GM19395 (cell line): ENCODE data around the gene TBL1X.
A peak's percentile ranks its signal among the peaks of the same experiment; 100 is the strongest.

Experiments
- ATAC-seq: cut with Tn5 transposase; IDR thresholded peaks from one replicate; pipeline ENCODE4 v1.9.1; 2021; ENCODE audit warnings: mild to moderate bottlenecking, moderate library complexity; ENCODE audit not compliant: unreplicated experiment

TBL1X gene

DNA sequence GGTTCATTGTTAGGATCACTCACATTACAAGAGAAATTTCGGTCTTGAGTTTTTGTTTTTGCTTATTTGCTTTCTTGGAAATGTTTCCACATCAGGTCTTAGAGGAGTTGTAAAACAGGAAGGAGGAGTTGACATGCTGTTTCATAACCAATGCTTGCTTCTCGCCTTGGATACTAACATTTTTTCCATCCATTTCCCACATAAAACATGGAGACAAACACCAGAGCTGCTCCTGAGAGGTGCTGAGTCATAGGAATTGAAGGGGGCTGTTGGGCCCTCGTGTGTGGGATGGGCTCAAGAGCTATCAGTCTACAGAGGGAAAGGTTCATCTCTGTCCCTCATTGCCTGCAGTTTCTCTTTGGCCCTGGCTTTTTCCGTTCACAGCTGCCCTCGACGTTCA is 29.9 kb downstream of the TBL1X start:
- no peak for ATAC-seq

DNA sequence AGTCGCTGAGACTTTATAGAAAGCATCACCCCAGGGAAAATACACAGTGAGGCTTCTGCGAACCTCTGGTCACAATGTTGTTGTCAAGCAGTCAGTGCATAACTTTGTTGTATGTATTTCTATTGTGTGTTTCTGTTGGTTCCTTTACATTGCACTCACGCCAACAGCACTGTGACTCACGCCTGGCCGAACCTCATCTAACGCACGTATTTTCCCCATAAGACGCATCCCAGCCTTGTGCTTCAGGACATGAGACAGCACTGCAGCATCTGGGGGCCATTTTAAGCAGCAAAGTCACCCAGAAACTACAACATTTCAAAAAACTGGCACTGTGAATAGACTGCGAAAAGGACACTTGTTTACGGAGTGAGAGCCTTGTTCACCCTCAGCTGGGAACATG is 30.6 kb downstream of the TBL1X start:
- no peak for ATAC-seq

DNA sequence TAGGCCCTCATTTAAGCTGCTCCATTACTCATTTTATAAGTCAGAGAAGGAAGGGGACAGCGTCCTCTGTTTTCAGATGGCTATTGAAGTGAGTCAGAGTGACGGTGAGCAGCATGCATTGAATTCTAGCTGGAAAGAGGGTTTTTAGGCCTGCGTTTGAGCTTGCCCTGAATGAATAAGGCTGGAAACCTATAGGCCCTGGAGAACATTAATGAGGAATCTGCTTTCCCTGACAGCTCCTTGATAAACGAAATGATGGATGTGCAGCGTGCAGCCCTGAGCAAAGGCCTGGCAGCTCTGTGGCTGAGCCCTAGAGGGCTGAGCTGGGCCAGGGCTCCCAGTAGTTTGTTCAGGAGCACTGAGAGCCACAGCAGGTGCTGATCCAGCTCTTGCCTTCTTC is 33.4 kb downstream of the TBL1X start:
- ATAC-seq, result no peak

DNA sequence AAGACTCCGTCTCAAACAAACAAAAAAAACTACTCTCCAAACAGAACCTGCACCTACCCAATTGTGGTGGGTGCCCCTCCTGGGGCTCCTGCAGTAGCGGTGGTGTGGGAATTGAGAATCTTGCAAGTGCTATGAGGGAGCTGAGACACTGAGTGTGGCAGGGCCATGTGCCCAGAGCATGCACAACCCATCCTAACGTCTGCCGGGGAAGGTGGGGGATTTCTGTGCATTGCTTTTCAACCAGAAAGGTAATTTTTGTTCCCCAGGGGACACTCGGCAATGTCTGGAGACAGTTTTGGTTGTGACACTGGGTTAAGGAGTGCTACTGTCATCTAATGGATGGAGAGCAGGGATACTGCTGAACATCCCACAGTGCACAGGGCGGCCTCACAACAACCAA is 35.7 kb downstream of the TBL1X start:
- ATAC-seq, result no peak

DNA sequence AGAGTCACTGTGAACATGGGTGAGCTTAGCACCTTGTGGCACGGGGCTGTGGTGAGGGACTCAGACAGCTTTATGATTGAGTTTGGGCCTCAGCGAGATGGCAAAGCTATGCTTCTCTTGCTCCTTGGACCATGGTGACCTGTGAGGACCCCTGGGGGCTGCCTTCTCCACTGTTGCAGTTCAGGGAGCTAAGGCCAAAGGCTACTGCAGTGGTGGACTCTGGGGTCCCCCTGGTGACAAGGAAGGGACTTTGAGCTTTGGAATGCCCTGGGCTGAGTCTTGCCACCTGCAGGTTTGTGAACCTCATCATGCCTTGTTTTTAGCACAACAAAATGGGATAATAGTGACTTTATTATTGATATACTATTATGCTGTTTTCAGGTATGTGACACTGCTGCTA is 36.5 kb downstream of the TBL1X start:
- ATAC-seq, result no peak

DNA sequence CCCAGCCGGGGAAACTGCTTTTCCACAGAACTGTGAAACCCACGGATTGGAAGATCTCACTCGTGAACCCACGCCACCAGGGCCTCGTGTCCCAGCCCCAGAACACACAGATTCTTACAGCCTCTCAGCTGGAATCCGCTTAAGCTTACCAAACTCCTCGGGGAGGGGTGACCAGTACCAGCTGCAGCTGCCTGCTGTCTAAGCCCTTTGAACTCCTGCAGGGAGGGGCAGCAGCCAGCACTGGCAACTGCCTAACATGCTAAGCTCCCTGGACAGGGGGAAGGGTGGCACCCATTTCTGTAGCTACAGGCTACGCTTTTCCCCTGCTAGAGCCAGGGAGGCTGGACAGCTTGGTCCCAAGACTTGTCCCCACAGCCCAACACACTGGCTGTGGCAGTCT is 38.4 kb downstream of the TBL1X start:
- ATAC-seq, result no peak

DNA sequence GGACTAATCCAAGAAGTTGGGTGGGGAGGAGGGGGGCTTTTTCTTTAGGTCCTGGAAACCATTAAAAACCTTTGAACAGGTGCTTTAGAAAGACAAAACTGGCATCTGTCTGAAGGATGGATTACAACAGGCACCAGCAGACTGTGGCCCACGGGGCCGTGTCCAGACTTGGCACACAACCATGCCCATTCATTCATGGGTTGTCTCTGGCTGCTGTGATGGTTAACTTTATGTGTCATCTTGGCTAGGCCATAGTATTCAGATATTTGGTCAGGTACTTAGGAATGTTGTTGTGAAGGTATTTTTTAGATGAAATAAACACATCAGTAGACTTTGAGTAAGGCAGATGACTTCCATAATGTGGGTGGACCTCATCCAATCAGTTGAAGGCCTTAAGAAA is 45.5 kb downstream of the TBL1X start:
- no peak for ATAC-seq

DNA sequence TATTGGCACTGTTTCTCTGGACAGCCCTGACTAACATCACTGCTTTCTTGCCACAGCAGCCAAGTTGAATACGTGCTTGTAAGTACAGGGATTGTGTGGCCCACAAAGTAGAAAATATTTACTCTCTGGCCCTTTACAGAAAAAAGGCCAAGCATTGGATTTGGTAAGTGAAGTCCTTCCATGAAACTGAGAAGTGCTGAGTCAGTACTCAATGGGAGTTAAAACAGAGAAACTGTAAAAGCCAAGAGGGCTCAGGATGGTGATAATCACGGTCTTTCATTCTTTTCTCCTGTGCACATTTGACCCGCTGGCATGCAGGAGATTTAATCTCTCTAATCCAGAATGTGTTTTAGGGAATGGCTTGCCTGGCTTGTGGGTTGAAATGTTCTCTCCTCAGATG is 46.1 kb downstream of the TBL1X start:
- no peak for ATAC-seq

DNA sequence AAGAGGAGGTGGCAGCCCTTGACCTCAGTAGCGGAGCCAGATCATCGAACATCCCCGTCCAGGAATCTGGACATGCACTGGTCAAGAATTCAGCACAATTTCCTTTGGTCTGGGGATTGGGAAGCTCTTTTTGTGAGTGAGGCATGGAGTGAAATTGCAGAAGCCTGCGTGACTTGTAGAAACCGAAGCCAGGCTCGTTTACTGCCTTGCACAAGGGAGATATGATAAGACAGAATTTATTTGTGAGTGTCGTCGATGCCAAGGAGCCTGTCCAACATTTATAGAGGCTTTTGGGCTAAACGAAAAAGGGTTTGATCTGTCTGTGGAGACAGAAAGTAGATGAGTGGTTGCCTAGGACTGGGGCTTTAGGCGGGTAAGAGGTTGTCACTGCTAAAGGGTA is 50.6 kb downstream of the TBL1X start:
- ATAC-seq, result no peak

DNA sequence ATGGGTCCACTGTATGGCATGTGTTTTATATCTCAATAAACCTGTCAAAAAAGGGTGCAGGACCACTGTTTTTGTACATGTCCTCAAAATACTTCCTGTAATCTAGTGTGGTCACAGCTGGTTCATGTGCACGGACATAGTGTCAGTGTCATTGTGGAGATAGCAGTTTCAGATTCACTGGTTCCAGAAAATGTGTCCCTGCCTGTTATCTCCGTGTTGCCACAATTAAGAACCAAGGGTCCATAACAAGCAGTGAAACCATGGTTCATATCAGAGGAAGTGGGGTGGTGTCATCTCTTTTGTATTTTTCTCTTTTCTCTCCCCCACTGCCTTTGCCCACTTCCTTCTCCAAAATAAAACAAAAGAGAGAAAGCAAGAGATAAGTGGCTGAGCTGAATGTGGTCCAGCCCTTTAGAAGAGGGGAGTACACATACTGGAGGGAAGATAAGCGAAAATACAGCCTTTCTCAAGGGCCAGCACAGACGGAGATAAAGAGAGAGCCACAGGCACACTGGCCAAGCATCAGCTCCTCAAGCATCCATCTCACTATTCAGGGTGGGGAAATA is 51.2 kb downstream of the TBL1X start:
- ATAC-seq, result peak; percentile 65

DNA sequence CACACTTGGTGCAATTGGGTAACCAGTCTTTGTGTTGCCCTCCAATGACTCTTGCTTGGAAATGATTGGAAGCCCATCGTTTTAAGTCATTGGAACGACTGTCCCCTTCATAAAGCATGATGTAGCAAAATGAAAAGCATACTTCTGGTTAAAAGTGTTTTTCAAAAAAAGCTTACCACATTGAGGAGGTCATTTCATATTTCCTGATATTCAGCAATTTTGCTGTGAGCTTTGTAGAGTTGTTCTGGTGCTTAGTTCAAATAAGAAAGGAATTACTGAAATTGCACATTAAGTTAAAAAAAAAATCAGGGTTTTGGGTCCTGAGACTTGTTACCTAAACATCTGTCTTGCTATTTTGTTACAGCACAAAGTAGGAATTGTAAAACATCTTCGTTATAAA is 51.8 kb downstream of the TBL1X start:
- no peak for ATAC-seq

DNA sequence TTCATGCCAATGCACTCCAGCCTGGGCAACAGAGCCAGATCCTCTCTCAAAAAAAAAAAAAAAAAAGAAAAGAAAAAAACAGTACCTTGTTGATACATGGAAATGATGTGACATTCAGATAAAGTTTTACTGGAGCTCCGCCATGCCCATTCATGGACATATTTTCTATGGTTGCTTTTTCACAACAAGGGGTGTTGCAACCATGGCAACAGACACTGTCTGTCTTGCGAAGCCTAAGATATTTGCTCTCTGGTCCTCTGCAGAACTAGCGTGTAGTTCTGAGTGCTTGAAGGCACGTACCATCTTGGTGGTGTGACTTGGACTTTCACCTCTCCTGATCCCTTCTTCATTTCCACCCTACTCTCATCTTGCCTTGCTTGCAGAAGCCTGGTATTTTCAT is 53.2 kb downstream of the TBL1X start:
- no peak for ATAC-seq

DNA sequence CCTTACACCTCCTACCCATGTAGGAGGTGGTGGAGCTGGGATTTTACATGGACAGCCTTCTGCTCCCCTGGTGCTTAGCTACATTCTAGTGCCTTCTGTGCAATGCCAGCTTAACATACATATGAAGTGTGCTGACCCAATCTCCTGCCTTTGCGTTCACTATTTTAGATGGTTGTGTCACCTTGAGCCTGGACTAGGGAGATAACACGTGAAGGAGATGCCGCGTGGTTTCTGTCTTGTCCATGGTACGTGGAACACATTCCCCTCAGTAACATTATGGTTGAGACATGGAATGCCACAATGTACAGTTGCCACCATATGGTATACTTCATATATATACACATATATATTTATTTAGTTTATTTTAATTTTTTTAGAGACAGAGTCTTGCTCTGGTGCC is 54.0 kb downstream of the TBL1X start:
- ATAC-seq, result no peak

DNA sequence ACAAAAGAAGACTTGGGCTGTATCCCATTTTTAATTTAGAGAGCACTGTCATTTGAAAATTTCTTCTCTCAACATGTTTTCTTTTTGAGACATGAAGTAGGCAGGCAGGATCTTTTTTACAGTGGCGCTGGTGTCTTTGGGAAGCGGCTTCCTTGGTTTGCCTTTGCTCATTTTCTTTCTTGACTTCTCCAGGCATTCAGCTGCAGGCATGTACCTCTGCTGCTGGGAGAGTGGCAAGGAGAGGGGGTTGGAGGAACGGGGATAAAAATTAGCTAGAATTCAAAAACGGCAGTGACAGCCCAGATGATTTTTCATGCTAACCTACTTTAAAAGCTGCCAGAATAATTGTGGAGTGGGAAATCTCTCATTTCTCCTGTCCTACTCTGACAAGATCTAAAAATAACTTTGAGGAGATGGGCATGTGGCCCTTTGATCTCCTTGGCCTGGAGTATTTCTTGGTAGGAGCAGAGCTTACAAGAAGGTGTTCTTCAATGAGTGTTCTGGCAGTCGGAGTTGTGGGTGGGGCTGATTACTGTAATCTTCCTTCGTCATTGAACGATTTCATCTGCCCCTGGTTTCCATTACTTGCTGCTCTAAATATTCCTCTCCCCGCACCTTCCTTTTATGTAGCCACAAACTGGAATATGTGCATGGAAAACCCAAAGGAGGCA is 54.8 kb downstream of the TBL1X start:
- no peak for ATAC-seq

DNA sequence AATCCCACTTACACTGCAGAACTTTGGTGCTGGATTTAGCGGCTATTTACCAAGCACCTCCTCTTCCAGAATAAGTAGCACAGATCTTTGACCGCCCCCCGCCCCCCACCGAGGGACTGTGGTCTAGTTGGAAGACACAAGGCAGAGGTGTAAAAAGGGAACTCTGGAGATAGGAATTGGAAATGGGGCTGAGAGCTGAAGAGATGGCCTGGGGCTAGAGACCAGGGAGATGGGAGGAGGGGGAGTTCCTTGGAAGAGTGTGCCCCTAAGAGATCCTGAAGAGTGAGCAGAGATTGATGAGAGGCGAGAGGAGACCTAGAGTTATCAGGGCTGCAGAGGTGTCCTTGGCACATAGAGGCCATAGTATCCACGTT is 55.3 kb downstream of the TBL1X start:
- no peak for ATAC-seq

DNA sequence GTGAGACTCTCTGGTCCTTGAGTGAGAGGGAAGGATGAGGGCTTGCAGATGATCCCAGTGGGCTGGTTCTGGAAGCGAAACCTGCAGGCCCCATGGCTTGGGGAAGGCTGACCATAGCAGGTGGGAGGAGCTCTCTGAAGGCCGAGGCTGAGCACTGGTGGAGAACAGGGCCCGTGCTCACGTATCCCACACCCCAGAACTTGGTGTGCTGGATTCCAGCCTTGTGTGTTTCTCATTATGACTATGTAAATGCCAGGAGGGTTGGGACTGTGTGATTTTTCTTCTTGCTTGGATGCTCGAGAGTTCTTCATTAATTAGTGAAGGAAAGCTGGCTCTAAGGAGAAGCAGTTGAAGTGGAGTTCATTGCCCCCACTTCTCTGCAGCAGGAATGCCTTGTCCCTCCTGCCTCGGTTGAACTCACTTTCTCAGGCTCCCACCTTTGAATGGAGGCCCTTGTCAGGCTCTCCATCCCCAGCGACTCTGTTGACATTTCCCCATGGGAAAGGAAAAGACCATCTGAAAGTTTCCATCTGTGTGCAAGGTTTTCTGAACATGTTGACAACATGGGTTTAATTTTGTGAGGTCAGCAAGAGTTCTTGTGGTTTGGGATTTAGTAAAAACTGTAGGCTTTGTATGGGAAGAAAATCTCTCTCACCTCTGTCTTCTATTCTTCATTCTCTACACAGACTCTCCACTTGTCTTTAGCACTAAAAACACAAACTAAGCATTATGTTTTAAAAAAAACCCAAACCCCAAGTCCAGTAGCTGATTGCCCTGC is 57.7 kb downstream of the TBL1X start:
- no peak for ATAC-seq

DNA sequence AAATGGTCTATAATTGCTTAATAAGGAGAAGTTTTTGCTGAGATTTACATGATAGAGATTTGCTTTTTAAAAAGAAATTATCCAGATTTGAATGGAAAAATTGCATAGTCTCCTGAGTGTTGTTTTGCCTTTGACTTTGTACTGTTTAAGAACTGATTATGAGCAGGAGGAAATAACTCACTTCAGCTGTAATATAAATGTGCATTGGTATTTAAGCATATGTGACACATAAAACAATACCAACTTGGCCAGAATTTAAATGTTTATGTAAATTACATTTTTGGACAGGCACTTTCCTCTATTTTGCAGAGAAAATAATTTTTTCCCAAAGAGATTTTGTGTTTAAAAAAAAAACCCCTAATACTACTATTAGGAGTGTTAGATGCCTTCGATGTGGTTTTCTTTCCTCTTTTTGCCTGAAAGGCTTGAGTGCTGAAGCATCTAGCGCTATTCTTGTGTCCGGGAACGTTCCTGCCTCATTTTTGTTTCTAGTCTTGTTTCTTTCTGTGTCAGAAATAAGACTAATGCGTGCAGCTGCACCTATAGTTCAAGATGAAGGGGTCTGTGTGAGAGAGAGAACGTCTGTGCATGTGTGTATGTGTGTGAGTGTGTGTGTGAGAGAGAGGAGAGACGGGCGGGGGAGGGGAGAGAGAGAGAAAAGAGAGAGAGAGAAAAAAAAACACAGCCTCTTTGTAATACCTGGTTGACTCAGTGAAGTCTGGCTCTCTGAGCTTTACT is 60.8 kb downstream of the TBL1X start:
- ATAC-seq, result peak; percentile 46

DNA sequence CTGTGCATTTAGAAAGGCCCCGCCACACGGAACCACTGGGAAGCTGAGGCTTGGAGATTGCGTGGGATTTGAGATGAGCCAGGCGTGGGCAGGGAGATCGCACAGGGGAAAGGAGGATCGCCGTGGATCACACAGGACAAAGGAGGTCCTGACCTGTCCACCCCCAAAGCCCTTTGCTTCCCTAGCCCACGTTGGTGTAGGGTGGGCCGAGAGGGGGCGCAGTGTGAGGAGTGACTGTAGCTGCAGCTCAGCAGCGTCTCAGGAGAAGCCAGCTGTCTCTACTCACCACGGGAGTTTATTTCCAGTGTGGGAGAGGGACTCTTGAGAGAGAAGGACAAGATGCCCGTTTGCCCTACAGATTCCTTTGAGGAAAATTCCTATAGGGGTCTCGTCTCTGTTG is 62.1 kb downstream of the TBL1X start:
- ATAC-seq, result no peak

DNA sequence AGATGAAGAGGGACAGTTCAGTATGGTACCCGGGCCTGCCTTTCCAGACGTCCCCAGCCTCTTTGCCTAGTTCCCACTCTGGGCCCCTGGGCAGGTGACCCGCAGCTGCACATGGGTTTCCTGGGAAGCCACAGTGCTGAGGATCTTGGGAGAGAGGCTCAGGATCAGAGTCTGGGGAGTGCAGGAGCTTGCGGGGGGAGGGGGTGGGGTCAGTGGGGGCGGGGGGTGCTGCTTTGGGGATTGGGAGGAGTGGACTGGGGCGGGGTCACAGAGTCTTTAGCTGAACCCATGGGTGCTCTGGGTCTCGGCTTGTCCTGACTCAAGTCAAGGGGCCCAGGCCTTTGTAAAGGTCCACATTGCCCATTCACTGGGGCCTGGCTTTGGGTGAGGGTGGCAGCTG is 63.6 kb downstream of the TBL1X start:
- no peak for ATAC-seq

DNA sequence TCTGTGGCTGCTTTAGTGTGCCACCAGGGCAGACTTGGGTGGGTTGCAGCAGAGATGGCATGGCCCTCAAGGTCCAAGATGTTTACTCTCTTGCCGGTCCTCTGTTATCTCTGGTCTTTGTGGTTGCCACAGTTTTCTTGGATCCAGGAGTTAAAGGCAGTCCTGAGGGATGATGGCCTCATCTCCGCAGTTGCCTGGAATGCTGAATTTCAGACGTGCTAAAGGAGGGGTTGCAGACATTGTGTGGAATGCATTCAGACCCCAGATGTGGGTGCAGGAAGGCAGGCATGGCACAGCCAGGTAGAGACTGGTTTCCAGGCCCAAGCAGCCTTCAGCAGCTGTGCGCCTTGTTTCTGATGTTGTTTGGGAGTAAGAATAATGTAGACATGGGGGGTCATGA is 64.4 kb downstream of the TBL1X start:
- ATAC-seq, result no peak

DNA sequence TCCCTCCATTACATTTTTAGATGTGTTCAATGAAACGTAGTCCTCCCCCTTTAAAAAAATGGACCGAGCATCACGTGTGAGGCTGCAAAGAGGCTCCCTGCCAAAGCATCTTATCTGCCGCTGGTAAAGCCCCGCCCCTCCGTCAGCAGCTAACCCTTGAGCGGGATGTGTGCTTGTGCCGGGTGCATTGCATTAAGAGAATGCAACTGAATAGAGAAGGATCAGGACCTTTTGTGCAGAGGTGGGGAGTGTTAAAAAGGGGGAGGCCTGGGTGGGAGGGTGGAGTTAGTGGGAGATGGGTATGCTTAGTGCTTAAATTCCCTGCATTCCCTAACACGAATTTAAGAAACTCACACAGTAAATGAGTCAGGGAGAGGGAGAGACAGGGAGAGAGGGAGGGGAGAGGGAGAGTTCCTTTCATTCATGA is 66.0 kb downstream of the TBL1X start:
- peak; percentile 73 for ATAC-seq

DNA sequence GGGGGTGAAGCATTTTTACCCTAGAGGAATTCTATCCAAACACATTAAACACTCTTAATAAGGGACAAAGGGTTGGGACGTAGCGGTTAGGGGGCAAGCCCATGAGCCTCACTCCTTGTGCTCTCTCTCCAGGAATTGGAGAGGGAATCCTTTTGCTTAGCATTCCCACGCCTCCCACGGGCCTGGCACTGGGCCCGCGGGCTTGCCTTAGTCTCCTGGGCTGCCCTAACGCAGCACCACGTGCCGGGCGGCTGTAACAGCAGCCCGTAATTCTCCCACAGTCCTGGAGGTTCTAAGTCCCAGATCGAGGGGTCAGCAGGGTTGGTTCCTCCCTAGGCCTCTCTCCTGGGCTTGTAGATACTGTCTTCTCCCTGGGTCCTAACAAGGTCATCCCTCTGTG is 67.5 kb downstream of the TBL1X start:
- ATAC-seq, result no peak
